ENCODE measurements around the gene PLOD3. TPM values are rescaled to one million over a fixed set of nuclear protein-coding genes. Genes with fewer than 3 reads are reported as not detected.

PLOD3 gene
- total and polyA plus RNA-seq, 9 of the 15 experiments (the other 6 are each of a cell fraction or from before 2014, with no cell fraction given): 2.8 to 101 (median 30.9) TPM

DNA sequence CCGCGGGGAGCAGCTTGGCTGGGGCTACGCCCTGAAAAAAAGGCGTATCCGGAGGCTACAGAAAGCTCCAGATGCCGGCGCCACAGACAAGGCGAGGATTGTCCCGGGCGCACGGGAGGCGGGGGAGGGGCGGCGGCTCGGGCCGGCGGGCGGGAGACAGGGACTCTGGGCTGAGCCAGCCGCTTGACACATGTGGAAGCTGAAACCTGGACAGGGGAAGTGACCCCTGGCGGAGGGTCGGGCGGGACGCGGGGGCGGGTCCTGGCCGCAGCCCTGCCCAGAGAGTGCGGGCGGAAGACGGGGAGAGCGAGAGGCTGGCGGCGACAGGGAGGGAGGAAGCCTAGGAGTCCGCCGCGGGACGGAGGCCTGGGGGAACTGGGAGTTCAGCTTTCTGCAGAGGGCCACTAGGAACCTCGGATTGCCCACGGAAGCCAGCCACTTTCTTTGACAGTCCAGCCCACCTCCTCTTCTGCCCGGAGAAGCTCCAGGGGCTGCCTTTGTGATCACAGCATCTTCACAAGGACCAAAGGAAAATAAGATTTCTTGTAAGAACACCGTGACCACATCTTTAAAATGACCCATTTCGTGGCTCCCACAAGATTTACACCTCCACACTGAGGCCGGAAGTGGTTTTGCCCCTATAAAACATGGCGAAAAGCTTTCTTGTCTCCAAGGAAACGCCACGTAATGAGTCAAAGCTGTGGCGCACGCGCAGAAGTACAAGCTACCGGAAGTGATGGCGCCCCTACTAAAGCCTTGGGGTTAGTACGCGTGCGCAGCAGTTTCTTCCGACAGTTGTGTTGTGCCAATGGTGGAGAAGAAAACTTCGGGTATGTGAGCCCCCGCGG is at the start of gene PLOD3, which contains the start of gene ZNHIT1 (continued):
- TF ChIP-seq CHD4 (IDR thresholded peaks at IDR 0.05; ENCODE audit: insufficient read depth, insufficient replicate concordance, low read depth, low read length, poor library complexity, severe bottlenecking) (no peak), XRCC4 (IDR thresholded peaks at IDR 0.05; ENCODE audit: extremely low read depth, insufficient read depth, insufficient read length) (no peak), RFX7 (CRISPR knock-in tag; IDR thresholded peaks at IDR 0.05) (no peak), FOXK2 (conservative IDR thresholded peaks at IDR 0.05 in 1 of 2, IDR thresholded peaks at IDR 0.05 in 1 of 2; ENCODE audit: low read depth in 2 of 2) (peak; percentile 49 to 55), ZFP1 (CRISPR knock-in tag; IDR thresholded peaks at IDR 0.05) (no peak), CBFA2T2 (conservative IDR thresholded peaks at IDR 0.05) (no peak), CEBPB (tag; IDR thresholded peaks at IDR 0.05) (no peak), HDGF (IDR thresholded peaks at IDR 0.05) (no peak), FOXJ2 (tag; IDR thresholded peaks at IDR 0.05) (0 out of 2 replicates have a peak, but pooled peaks have one; percentile 8), ELF2 (CRISPR knock-in tag; IDR thresholded peaks at IDR 0.05) (peak; percentile 92), E2F6 (IDR thresholded peaks at IDR 0.05; ENCODE audit: borderline replicate concordance in 1 of 2, extremely low read depth in 1 of 2, insufficient read depth in 1 of 2, insufficient read length in 1 of 2, low read depth in 1 of 2, low read length in 1 of 2, poor library complexity in 1 of 2, severe bottlenecking in 1 of 2) (peak; percentile 18 to 79), KLF1 (tag; IDR thresholded peaks at IDR 0.05) (0 out of 2 replicates have a peak, but pooled peaks have one; percentile 0), ATF6 (CRISPR knock-in tag; IDR thresholded peaks at IDR 0.05) (peak; percentile 6; the same call in 1 of the 2 replicates), TCF7 (IDR thresholded peaks at IDR 0.05; ENCODE audit: borderline replicate concordance) (no peak), ZNF583 (CRISPR knock-in tag; IDR thresholded peaks at IDR 0.05) (no peak), KLF16 (IDR thresholded peaks at IDR 0.05) (peak; percentile 46; the same call in 1 of the 2 replicates)
- TF ChIP-seq, protein P1, sequence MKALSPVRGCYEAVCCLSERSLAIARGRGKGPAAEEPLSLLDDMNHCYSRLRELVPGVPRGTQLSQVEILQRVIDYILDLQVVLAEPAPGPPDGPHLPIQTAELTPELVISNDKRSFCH (CRISPR knock-in tag; IDR thresholded peaks at IDR 0.05): no peak
- TF ChIP-seq, protein P1 (tag; IDR thresholded peaks at IDR 0.05): no peak
- TF ChIP-seq, protein P2, sequence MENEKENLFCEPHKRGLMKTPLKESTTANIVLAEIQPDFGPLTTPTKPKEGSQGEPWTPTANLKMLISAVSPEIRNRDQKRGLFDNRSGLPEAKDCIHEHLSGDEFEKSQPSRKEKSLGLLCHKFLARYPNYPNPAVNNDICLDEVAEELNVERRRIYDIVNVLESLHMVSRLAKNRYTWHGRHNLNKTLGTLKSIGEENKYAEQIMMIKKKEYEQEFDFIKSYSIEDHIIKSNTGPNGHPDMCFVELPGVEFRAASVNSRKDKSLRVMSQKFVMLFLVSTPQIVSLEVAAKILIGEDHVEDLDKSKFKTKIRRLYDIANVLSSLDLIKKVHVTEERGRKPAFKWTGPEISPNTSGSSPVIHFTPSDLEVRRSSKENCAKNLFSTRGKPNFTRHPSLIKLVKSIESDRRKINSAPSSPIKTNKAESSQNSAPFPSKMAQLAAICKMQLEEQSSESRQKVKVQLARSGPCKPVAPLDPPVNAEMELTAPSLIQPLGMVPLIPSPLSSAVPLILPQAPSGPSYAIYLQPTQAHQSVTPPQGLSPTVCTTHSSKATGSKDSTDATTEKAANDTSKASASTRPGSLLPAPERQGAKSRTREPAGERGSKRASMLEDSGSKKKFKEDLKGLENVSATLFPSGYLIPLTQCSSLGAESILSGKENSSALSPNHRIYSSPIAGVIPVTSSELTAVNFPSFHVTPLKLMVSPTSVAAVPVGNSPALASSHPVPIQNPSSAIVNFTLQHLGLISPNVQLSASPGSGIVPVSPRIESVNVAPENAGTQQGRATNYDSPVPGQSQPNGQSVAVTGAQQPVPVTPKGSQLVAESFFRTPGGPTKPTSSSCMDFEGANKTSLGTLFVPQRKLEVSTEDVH (IDR thresholded peaks at IDR 0.05; ENCODE audit: low read depth, partially characterized antibody): peak; percentile 63
- TF ChIP-seq, protein P3, sequence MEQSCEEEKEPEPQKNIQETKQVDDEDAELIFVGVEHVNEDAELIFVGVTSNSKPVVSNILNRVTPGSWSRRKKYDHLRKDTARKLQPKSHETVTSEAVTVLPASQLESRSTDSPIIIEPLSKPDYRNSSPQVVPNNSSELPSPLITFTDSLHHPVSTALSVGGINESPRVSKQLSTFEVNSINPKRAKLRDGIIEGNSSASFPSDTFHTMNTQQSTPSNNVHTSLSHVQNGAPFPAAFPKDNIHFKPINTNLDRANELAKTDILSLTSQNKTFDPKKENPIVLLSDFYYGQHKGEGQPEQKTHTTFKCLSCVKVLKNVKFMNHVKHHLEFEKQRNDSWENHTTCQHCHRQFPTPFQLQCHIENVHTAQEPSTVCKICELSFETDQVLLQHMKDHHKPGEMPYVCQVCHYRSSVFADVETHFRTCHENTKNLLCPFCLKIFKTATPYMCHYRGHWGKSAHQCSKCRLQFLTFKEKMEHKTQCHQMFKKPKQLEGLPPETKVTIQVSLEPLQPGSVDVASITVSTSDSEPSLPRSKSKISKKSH (CRISPR knock-in tag; IDR thresholded peaks at IDR 0.05): no peak

Measured in K562 (cell line).